ENCODE results near the gene STK24.

DNA sequence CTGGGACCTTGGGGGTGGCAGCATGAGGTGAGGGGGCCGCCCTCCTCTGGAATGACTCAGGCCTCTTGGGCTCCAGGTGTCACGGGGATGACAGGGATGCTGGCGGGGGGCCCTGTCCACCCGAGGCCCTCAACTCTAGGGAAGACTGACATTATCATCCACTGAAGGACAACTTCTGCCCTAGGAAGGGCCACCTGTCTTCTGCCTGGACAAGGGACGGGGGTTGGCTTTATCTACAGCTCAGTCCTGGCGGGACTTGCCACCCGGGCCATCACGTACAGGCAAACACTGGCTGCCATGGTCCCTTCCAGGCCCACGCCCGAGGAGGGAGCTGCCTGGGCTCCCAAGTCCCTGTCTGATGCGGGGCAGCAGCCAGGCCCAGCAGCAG lies 130.7 kb downstream of the STK24 start:
- TF ChIP-seq, protein P1, sequence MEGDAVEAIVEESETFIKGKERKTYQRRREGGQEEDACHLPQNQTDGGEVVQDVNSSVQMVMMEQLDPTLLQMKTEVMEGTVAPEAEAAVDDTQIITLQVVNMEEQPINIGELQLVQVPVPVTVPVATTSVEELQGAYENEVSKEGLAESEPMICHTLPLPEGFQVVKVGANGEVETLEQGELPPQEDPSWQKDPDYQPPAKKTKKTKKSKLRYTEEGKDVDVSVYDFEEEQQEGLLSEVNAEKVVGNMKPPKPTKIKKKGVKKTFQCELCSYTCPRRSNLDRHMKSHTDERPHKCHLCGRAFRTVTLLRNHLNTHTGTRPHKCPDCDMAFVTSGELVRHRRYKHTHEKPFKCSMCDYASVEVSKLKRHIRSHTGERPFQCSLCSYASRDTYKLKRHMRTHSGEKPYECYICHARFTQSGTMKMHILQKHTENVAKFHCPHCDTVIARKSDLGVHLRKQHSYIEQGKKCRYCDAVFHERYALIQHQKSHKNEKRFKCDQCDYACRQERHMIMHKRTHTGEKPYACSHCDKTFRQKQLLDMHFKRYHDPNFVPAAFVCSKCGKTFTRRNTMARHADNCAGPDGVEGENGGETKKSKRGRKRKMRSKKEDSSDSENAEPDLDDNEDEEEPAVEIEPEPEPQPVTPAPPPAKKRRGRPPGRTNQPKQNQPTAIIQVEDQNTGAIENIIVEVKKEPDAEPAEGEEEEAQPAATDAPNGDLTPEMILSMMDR (IDR thresholded peaks at IDR 0.05), result no peak
- TF ChIP-seq ZFX (IDR thresholded peaks at IDR 0.05; ENCODE audit: borderline replicate concordance), result no peak
